ENCODE measurements around the gene E2F4. TPM values are rescaled to one million over a fixed set of nuclear protein-coding genes. Genes with fewer than 3 reads are reported as not detected.
A peak's percentile ranks its signal among the peaks of the same experiment; 100 is the strongest.

E2F4 gene
- total RNA-seq, 1 donor from 2014 or later: 51.2 TPM

- H3K4me3 ChIP-seq (ENCODE audit: insufficient read depth, low read depth, low read length): no peak overlapping the region
Measured at GRCh38 chr16:67199808-67200198, 7.8 kb downstream of the E2F4 start.

GRCh38 chr16:67200491-67200890 is 8.5 kb downstream of the E2F4 start:
- no peak for TF ChIP-seq EZH2 (IDR thresholded peaks at IDR 0.05; ENCODE audit: insufficient read depth, low read length)
- no peak for TF ChIP-seq CTCF (IDR thresholded peaks at IDR 0.05; ENCODE audit: insufficient read depth, low read depth, low read length)
- Histone ChIP-seq H3K79me2 (ENCODE audit: insufficient read depth, low read length) (peaks cover 6% of the 10 kb centered on the region), H3K36me3 (ENCODE audit: insufficient read depth, low read length) (peaks cover 19% of the 10 kb centered on the region), H3K4me1 (ENCODE audit: insufficient read depth, low read length) (no peaks in the 10 kb centered on the region), H3K4me3 (ENCODE audit: insufficient read depth, low read depth, low read length) (no peak overlapping the region), H2AFZ (ENCODE audit: low read depth, low read length) (no peak overlapping the region), H3K4me2 (ENCODE audit: low read length) (no peak overlapping the region), H3K27me3 (ENCODE audit: insufficient read depth, low read length) (no peaks in the 10 kb centered on the region), H3K27ac (ENCODE audit: low read depth, low read length) (no peak overlapping the region), H3K9me3 (ENCODE audit: insufficient read depth, low read depth, low read length) (no peaks in the 10 kb centered on the region), H4K20me1 (ENCODE audit: insufficient read depth, low read length) (peaks cover 35% of the 10 kb centered on the region), H3K9ac (ENCODE audit: low read length) (no peak overlapping the region)
- FAIRE-seq (no peak), DNase-seq (ENCODE audit: low read depth) (no peak)
- Mint-ChIP-seq H3K4me3 (ENCODE audit: unreplicated experiment) (no peak overlapping the region), H3K4me1 (ENCODE audit: low read depth, unreplicated experiment) (peaks cover 3% of the 10 kb centered on the region), H3K9me3 (ENCODE audit: unreplicated experiment) (no peaks in the 10 kb centered on the region), H3K36me3 (ENCODE audit: low read depth, unreplicated experiment) (peaks cover 8% of the 10 kb centered on the region), H3K27ac (ENCODE audit: unreplicated experiment) (no peak overlapping the region), H3K27me3 (ENCODE audit: low read depth, unreplicated experiment) (no peaks in the 10 kb centered on the region)

More at GRCh38 chr16:67199808-67200198, 7.8 kb downstream of the E2F4 start:
- DNase-seq (ENCODE audit: low read depth): no peak
- H3K4me2 ChIP-seq (ENCODE audit: low read length): no peak overlapping the region
- peak overlapping the region; percentile 42 for H3K4me3 Mint-ChIP-seq (ENCODE audit: unreplicated experiment)
- peaks cover 3% of the 10 kb centered on the region for H3K4me1 Mint-ChIP-seq (ENCODE audit: low read depth, unreplicated experiment)
- H3K4me1 ChIP-seq (ENCODE audit: insufficient read depth, low read length): no peaks in the 10 kb centered on the region
- H3K9me3 ChIP-seq (ENCODE audit: insufficient read depth, low read depth, low read length): no peaks in the 10 kb centered on the region
- peaks cover 14% of the 10 kb centered on the region for H3K36me3 Mint-ChIP-seq (ENCODE audit: low read depth, unreplicated experiment)
- H2AFZ ChIP-seq (ENCODE audit: low read depth, low read length): no peak overlapping the region
- no peak overlapping the region for H3K27ac ChIP-seq (ENCODE audit: low read depth, low read length)
- no peak overlapping the region for H3K27ac Mint-ChIP-seq (ENCODE audit: unreplicated experiment)
- H3K79me2 ChIP-seq (ENCODE audit: insufficient read depth, low read length): peaks cover 12% of the 10 kb centered on the region
- no peak overlapping the region for H3K9ac ChIP-seq (ENCODE audit: low read length)
- peaks cover 25% of the 10 kb centered on the region for H3K36me3 ChIP-seq (ENCODE audit: insufficient read depth, low read length)
- H3K27me3 ChIP-seq (ENCODE audit: insufficient read depth, low read length): no peaks in the 10 kb centered on the region
- no peaks in the 10 kb centered on the region for H3K9me3 Mint-ChIP-seq (ENCODE audit: unreplicated experiment)
- no peak for TF ChIP-seq EZH2 (IDR thresholded peaks at IDR 0.05; ENCODE audit: insufficient read depth, low read length)
- no peak for TF ChIP-seq CTCF (IDR thresholded peaks at IDR 0.05; ENCODE audit: insufficient read depth, low read depth, low read length)
- H3K27me3 Mint-ChIP-seq (ENCODE audit: low read depth, unreplicated experiment): no peaks in the 10 kb centered on the region
- FAIRE-seq: no peak
- peaks cover 41% of the 10 kb centered on the region for H4K20me1 ChIP-seq (ENCODE audit: insufficient read depth, low read length)

GRCh38 chr16:67201411-67202345 is 9.7 kb downstream of the E2F4 start:
- H3K27me3 Mint-ChIP-seq (ENCODE audit: low read depth, unreplicated experiment): no peaks in the 10 kb centered on the region

More at GRCh38 chr16:67201411-67202345, 9.7 kb downstream of the E2F4 start:
- Histone ChIP-seq H3K4me3 (ENCODE audit: insufficient read depth, low read depth, low read length) (no peak overlapping the region), H3K27me3 (ENCODE audit: insufficient read depth, low read length) (no peaks in the 10 kb centered on the region), H3K27ac (ENCODE audit: low read depth, low read length) (no peak overlapping the region), H2AFZ (ENCODE audit: low read depth, low read length) (no peak overlapping the region), H3K4me1 (ENCODE audit: insufficient read depth, low read length) (no peaks in the 10 kb centered on the region), H3K9me3 (ENCODE audit: insufficient read depth, low read depth, low read length) (no peaks in the 10 kb centered on the region), H3K36me3 (ENCODE audit: insufficient read depth, low read length) (peaks cover 7% of the 10 kb centered on the region), H3K79me2 (ENCODE audit: insufficient read depth, low read length) (peaks cover 3% of the 10 kb centered on the region), H4K20me1 (ENCODE audit: insufficient read depth, low read length) (peaks cover 25% of the 10 kb centered on the region), H3K4me2 (ENCODE audit: low read length) (no peak overlapping the region), H3K9ac (ENCODE audit: low read length) (no peak overlapping the region)
- peaks cover 2% of the 10 kb centered on the region for H3K4me1 Mint-ChIP-seq (ENCODE audit: low read depth, unreplicated experiment)
- peaks cover 5% of the 10 kb centered on the region for H3K36me3 Mint-ChIP-seq (ENCODE audit: low read depth, unreplicated experiment)
- FAIRE-seq (no peak), DNase-seq (ENCODE audit: low read depth) (no peak)
- no peak overlapping the region for H3K27ac Mint-ChIP-seq (ENCODE audit: unreplicated experiment)
- no peak overlapping the region for H3K4me3 Mint-ChIP-seq (ENCODE audit: unreplicated experiment)
- TF ChIP-seq EZH2 (IDR thresholded peaks at IDR 0.05; ENCODE audit: insufficient read depth, low read length): no peak
- no peak for TF ChIP-seq CTCF (IDR thresholded peaks at IDR 0.05; ENCODE audit: insufficient read depth, low read depth, low read length)
- H3K9me3 Mint-ChIP-seq (ENCODE audit: unreplicated experiment): no peaks in the 10 kb centered on the region
